ENCODE results near the gene KRT73.

Gene KRT73

DNA sequence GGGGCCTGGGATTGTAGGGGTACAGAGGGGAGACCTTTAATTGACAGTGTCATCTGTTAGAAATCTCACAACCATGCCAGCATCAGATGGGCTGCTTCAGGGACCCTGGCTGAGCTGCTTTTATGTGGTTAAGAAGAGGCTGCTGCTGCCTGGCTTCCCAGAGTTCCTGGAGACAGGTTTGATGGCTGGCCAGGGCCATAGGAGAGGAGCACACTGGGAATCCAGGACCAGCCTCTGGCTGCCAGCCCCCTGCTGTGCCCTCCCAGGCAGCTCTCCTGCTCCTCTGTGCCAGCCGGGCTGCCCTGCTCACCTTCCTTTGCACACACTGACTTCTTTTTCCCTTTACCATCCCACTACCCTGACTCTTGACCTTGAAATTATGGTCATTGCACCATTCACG, 507 bp upstream of the KRT73 start:
- no peak for DNase-seq (ENCODE audit: extremely low spot score)
- TF ChIP-seq, protein P1, sequence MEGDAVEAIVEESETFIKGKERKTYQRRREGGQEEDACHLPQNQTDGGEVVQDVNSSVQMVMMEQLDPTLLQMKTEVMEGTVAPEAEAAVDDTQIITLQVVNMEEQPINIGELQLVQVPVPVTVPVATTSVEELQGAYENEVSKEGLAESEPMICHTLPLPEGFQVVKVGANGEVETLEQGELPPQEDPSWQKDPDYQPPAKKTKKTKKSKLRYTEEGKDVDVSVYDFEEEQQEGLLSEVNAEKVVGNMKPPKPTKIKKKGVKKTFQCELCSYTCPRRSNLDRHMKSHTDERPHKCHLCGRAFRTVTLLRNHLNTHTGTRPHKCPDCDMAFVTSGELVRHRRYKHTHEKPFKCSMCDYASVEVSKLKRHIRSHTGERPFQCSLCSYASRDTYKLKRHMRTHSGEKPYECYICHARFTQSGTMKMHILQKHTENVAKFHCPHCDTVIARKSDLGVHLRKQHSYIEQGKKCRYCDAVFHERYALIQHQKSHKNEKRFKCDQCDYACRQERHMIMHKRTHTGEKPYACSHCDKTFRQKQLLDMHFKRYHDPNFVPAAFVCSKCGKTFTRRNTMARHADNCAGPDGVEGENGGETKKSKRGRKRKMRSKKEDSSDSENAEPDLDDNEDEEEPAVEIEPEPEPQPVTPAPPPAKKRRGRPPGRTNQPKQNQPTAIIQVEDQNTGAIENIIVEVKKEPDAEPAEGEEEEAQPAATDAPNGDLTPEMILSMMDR (IDR thresholded peaks at IDR 0.05; ENCODE audit: control extremely low read depth, extremely low read depth, low read depth, missing control alignments): no peak
- POLR2A ChIA-PET: no interaction called here
- CTCF ChIA-PET: interaction anchor here (1.2 kb wide), 1 partner anchor 13 kb away, joined by 3 read pairs; no protein-coding TSS in a partner anchor

GRCh38 chr12:52617403-52617785, 965 bp downstream of the KRT73 start:
- TF ChIP-seq, protein P1 (IDR thresholded peaks at IDR 0.05; ENCODE audit: control extremely low read depth, extremely low read depth, low read depth, missing control alignments): no peak
- no peak for DNase-seq (ENCODE audit: extremely low spot score)
- ChIA-PET POLR2A (no interaction called here), CTCF (no interaction called here)

DNA sequence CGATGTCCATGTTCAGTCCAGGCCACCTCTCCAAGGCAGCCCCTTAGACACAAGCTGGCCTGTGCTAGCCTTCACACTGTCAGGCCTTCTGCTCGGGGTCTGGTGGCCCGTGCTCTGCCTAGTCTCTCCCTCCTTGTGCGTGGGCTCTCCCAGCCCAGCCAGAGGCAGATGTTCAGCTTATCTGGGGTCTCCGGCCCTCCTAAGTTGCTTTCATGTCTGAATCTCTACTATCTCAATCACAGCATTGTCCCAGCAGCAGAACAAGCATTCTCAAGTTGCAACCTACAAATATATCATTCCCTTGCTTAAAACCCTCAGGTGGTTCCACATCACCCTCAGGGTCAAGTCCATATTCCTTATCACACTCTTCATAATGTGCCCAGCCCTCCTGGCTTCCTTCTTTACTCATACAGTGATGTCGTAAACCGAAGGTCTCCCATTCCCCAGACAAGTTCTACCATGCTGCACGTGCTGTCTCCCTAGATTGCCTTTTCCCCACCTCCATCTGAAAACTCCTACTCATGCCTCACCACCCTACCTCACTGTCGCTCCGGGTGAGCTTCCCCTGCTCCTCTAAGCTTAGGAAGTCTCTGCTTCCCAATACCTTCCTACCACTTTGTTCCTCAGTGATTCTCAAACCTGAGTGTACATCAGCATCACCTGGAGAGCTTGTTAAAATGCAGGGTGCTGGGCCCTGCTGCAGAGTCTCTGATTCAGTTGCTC, 1.5 kb downstream of the KRT73 start:
- DNase-seq (ENCODE audit: extremely low spot score): no peak
- TF ChIP-seq, protein P1 (IDR thresholded peaks at IDR 0.05; ENCODE audit: control extremely low read depth, extremely low read depth, low read depth, missing control alignments): no peak
- ChIA-PET CTCF (no interaction called here), POLR2A (no interaction called here)

DNA sequence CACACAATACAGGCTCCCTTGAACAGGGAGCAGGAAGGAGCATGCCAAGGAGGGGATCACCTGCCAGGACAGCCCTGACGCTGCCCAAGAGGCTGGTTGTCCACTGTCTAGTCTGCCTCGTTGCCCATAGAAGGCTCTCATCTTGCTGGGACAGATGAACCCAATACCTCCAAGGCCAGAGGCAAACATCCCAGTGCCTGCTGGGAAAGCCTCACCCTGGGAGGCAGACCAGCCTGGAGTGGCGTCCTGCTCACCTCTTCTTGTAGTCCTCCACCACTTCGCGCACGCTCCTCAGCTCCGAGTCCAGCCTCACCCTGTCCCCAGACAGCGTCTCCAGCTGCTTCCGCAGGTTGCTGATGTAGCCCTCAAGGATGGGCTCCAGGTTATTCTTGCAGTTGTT, 2.4 kb downstream of the KRT73 start:
- TF ChIP-seq, protein P1 (IDR thresholded peaks at IDR 0.05; ENCODE audit: control extremely low read depth, extremely low read depth, low read depth, missing control alignments): no peak

DNA sequence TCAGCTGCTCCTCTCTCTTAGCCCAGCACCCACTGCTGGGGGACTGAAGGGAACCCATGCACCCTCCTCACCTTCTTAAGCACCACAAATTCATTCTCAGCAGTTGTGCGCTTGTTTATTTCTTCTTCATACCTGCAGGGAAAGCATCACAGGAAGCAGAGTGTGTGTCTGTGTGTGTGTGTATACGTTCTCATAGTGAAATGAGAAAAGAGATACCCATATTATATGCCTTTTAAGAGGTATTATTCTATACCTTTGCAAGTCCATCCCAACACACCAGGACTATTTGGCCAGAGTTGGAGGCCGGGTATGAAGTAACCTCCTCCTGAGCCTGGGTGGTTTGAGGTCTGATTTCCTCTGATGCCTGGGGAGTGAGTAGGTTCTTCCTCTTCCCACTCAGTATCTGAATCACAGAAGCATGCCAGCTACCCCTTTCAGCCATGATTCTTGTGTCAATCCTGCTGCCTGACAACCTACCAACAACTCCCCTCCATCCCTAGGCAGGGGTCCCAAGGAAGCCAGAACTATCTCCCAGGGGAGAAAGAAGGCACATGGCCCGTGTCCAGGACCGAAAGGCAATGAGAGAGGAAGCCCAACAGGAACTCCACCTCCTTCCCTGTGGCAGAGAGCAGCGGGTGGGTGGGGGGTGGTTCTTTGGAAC, 3.0 kb downstream of the KRT73 start:
- TF ChIP-seq, protein P1 (IDR thresholded peaks at IDR 0.05; ENCODE audit: control extremely low read depth, extremely low read depth, low read depth, missing control alignments): no peak
- ChIA-PET CTCF (no interaction called here), POLR2A (no interaction called here)
- no peak for DNase-seq (ENCODE audit: extremely low spot score)

More for the DNA sequence above, 2.4 kb downstream of the KRT73 start:
- ChIA-PET POLR2A (no interaction called here), CTCF (no interaction called here)
- no peak for DNase-seq (ENCODE audit: extremely low spot score)

GRCh38 chr12:52614381-52615207, 3.8 kb downstream of the KRT73 start:
- TF ChIP-seq, protein P1 (IDR thresholded peaks at IDR 0.05; ENCODE audit: control extremely low read depth, extremely low read depth, low read depth, missing control alignments): no peak
- ChIA-PET CTCF (no interaction called here), POLR2A (no interaction called here)
- no peak for DNase-seq (ENCODE audit: extremely low spot score)

Measured in GM10248 (cell line).